CD4-positive, alpha-beta T cell treated with Interleukin-4 for 4 hours (primary cell): ENCODE measurements around the gene P3R3URF.

ENCODE experiments used
- DNase-seq: peaks from one replicate; pipeline ENCODE4 v3.0.0-alpha.2; 2020

P3R3URF gene

GRCh38 chr1:46131712-46132528, 44.4 kb downstream of the P3R3URF start:
- peak; percentile 13 for DNase-seq

- DNase-seq: no peak
Observed at GRCh38 chr1:46131093-46131492, 45.2 kb downstream of the P3R3URF start.

GRCh38 chr1:46130606-46131005, 45.7 kb downstream of the P3R3URF start:
- DNase-seq: no peak

- no peak for DNase-seq
Observed at GRCh38 chr1:46130121-46130520, 46.2 kb downstream of the P3R3URF start.

- DNase-seq: no peak
Observed at GRCh38 chr1:46128344-46128743, 47.9 kb downstream of the P3R3URF start.
